T-helper 17 cell (primary cell): Measurements from ENCODE around the gene SMYD2. TPM values are rescaled to one million over a fixed set of nuclear protein-coding genes. Genes with fewer than 3 reads are reported as not detected.

Experiments
- ATAC-seq: fragments of 150-1000 bp; cut with Tn5 transposase; 2 replicates; pipeline ENCODE4 v1.10.0; 2021; ENCODE audit warnings: mild to moderate bottlenecking, moderate library complexity
- DNase-seq, 3 donors: peaks; one replicate each; pipeline versions ENCODE4 v3.0.0 to v3.0.0-alpha.2; 2020 to 2021
- H3K9me3 ChIP-seq: one replicate; pipeline ENCODE4 v1.7.0; 2013; ENCODE audit warnings: low read length, mild to moderate bottlenecking; ENCODE audit not compliant: control insufficient read depth, poor library complexity, severe bottlenecking
- H3K27ac Mint-ChIP-seq: one replicate; pipeline ENCODE4 v1.8.0; 2022; ENCODE audit warnings: mild to moderate bottlenecking, moderate library complexity, mixed read lengths
- H3K27me3 Mint-ChIP-seq: one replicate; pipeline ENCODE4 v1.8.0; 2022; ENCODE audit warnings: mixed read lengths
- H3K36me3 Mint-ChIP-seq: one replicate; pipeline ENCODE4 v1.8.0; 2022; ENCODE audit warnings: low read depth, mixed read lengths
- H3K4me1 Mint-ChIP-seq: one replicate; pipeline ENCODE4 v1.8.0; 2022; ENCODE audit warnings: mild to moderate bottlenecking, mixed read lengths
- H3K4me3 Mint-ChIP-seq: one replicate; pipeline ENCODE4 v1.8.0; 2022; ENCODE audit warnings: mild to moderate bottlenecking, moderate library complexity, mixed read lengths
- total RNA-seq, 4 donors: library from RNA in 2 of 4; stranded (reverse) in 2 of 4; gene quantifications; one replicate each; pipeline ENCODE4 v1.2.3 and lab custom pipeline; 2022 to 2026

SMYD2 gene
- 10 to 100 TPM; 27.1 to 33.2 TPM for total RNA-seq
- 42.5 to 79.3 reads per million in 2 donors for total RNA-seq (lab: John Stamatoyannopoulos, UW)

GRCh38 chr1:214281021-214281719 lies at the start of gene SMYD2:
Gene SMYD2, plus strand, starts transcription at chr1:214281159. Its CDS starts 96 bp downstream, at chr1:214281255.
- Mint-ChIP-seq H3K4me1 (peaks cover 31% of the 10 kb centered on the region), H3K27ac (peak within 1 kb of the TSS; percentile 27), H3K36me3 (no peaks in the 10 kb centered on the region), H3K27me3 (no peaks in the 10 kb centered on the region), H3K4me3 (peak within 1 kb of the TSS; percentile 95)
- DNase-seq: peak; percentile 37 to 66 (median 63)
- H3K9me3 ChIP-seq: no peaks in the 10 kb centered on the region
- peak; percentile 84 for ATAC-seq

- Mint-ChIP-seq H3K27me3 (peaks cover 54% of the 10 kb centered on the region), H3K36me3 (peaks cover 2% of the 10 kb centered on the region), H3K4me3 (no peak overlapping the region), H3K27ac (no peak overlapping the region), H3K4me1 (peaks cover 3% of the 10 kb centered on the region)
- ATAC-seq (no peak), DNase-seq (no peak)
- no peaks in the 10 kb centered on the region for H3K9me3 ChIP-seq
These were observed 46.9 kb upstream of the SMYD2 start for GRCh38 chr1:214233856-214234634.

GRCh38 chr1:214234635-214235025 lies 46.3 kb upstream of the SMYD2 start:
- no peaks in the 10 kb centered on the region for H3K9me3 ChIP-seq
- DNase-seq (no peak), ATAC-seq (no peak)
- Mint-ChIP-seq H3K4me3 (no peak overlapping the region), H3K4me1 (peaks cover 3% of the 10 kb centered on the region), H3K27me3 (peaks cover 56% of the 10 kb centered on the region), H3K27ac (no peak overlapping the region), H3K36me3 (peaks cover 2% of the 10 kb centered on the region)

GRCh38 chr1:214236477-214236876 lies 44.5 kb upstream of the SMYD2 start:
- Mint-ChIP-seq H3K4me1 (peaks cover 3% of the 10 kb centered on the region), H3K36me3 (peaks cover 2% of the 10 kb centered on the region), H3K4me3 (no peak overlapping the region), H3K27ac (no peak overlapping the region), H3K27me3 (peaks cover 52% of the 10 kb centered on the region)
- H3K9me3 ChIP-seq: no peaks in the 10 kb centered on the region
- ATAC-seq: no peak
- DNase-seq: no peak

- no peaks in the 10 kb centered on the region for H3K9me3 ChIP-seq
- peaks cover 39% of the 10 kb centered on the region for H3K27me3 Mint-ChIP-seq
- ATAC-seq (no peak), DNase-seq (no peak)
- H3K36me3 Mint-ChIP-seq: peaks cover 2% of the 10 kb centered on the region
- H3K4me1 Mint-ChIP-seq: peaks cover 5% of the 10 kb centered on the region
- no peak overlapping the region for H3K4me3 Mint-ChIP-seq
- no peak overlapping the region for H3K27ac Mint-ChIP-seq
These were observed 39.9 kb upstream of the SMYD2 start for GRCh38 chr1:214241060-214241459.

DNA sequence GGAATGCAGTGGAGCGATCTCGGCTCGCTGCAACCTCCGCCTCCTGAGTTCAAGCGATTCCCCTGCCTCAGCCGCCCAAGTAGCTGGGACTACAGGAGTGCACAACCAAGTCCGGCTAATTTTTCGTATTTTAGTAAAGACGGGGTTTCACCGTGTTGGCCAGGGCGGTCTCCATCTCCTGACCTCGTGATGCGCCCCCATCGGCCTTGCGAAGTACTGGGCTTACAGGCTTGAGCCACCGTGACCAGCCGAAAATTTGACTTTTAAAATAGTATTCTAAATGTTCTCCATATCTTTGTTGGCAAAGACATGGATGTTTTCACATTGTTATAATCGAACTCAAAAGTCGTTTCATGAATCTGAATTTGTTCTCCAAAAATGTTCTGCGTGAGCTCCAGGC lies 36.7 kb upstream of the SMYD2 start:
- no peak for DNase-seq
- H3K27me3 Mint-ChIP-seq: peaks cover 48% of the 10 kb centered on the region
- no peak overlapping the region for H3K4me3 Mint-ChIP-seq
- no peak for ATAC-seq
- H3K36me3 Mint-ChIP-seq: peaks cover 2% of the 10 kb centered on the region
- H3K9me3 ChIP-seq: no peaks in the 10 kb centered on the region
- H3K27ac Mint-ChIP-seq: no peak overlapping the region
- H3K4me1 Mint-ChIP-seq: peaks cover 5% of the 10 kb centered on the region

GRCh38 chr1:214244841-214245240 lies 36.1 kb upstream of the SMYD2 start:
- DNase-seq: no peak
- no peaks in the 10 kb centered on the region for H3K9me3 ChIP-seq
- Mint-ChIP-seq H3K4me1 (peaks cover 5% of the 10 kb centered on the region), H3K27ac (no peak overlapping the region), H3K4me3 (no peak overlapping the region), H3K27me3 (peaks cover 50% of the 10 kb centered on the region), H3K36me3 (peaks cover 2% of the 10 kb centered on the region)
- no peak for ATAC-seq

DNA sequence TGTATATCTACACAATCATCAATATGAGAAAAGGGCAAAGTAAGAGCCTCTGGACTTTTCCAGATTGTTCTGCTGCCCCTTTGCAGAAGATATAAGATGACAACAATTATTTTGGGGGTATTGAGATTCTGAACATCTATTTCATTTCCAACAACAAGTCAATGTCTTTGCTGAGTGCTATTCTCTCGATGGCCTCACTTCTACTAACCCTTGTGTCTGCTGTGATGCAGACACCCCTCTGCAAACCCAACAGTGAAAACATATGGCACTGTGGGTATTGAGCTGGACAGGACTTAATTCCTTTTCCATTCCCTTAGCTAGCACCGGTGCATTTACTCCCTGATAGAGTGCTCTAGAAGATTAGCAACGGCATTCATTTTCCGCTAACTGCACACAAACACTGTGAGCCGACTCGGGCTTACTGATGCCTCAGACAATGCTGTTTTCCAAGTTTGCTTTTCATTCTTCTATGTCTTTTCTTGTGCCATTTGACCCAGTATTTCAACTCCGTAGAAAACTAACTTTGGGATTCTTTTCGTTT lies 33.4 kb upstream of the SMYD2 start:
- DNase-seq (no peak), ATAC-seq (no peak)
- peaks cover 2% of the 10 kb centered on the region for H3K36me3 Mint-ChIP-seq
- peaks cover 5% of the 10 kb centered on the region for H3K4me1 Mint-ChIP-seq
- no peak overlapping the region for H3K4me3 Mint-ChIP-seq
- H3K9me3 ChIP-seq: no peaks in the 10 kb centered on the region
- peaks cover 51% of the 10 kb centered on the region for H3K27me3 Mint-ChIP-seq
- H3K27ac Mint-ChIP-seq: no peak overlapping the region

- Mint-ChIP-seq H3K4me1 (peaks cover 5% of the 10 kb centered on the region), H3K27me3 (peaks cover 51% of the 10 kb centered on the region), H3K4me3 (no peak overlapping the region), H3K27ac (no peak overlapping the region), H3K36me3 (peaks cover 2% of the 10 kb centered on the region)
- DNase-seq: no peak
- no peak for ATAC-seq
- no peaks in the 10 kb centered on the region for H3K9me3 ChIP-seq
These were observed 32.5 kb upstream of the SMYD2 start for GRCh38 chr1:214248311-214249085.

- Mint-ChIP-seq H3K27ac (no peak overlapping the region), H3K36me3 (peaks cover 2% of the 10 kb centered on the region), H3K4me1 (peaks cover 5% of the 10 kb centered on the region), H3K4me3 (no peak overlapping the region), H3K27me3 (peaks cover 51% of the 10 kb centered on the region)
- ATAC-seq (no peak), DNase-seq (no peak)
- no peaks in the 10 kb centered on the region for H3K9me3 ChIP-seq
These were observed 31.3 kb upstream of the SMYD2 start for GRCh38 chr1:214249651-214250050.

DNA sequence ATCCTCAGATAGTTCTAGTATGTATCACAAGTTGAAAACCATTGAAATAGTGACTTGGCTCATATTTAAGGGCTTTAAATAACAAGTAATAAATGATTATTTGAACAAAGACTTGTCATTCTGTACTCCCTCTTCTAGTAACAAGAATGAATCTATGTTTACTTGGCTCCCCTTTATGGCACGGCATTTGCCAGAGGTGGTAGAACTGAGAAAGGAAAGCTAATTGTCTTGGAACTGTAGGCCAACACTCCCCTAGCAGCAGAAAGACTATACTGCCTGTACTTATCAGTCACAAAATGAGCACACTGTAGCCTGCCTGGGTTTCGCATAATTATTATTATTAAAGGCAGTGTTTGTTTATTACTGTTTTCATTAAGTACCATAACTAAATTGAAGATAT lies 29.6 kb upstream of the SMYD2 start:
- peaks cover 2% of the 10 kb centered on the region for H3K36me3 Mint-ChIP-seq
- no peaks in the 10 kb centered on the region for H3K4me1 Mint-ChIP-seq
- H3K27ac Mint-ChIP-seq: no peak overlapping the region
- no peak for DNase-seq
- peaks cover 3% of the 10 kb centered on the region for H3K9me3 ChIP-seq
- ATAC-seq: no peak
- H3K27me3 Mint-ChIP-seq: peaks cover 55% of the 10 kb centered on the region
- H3K4me3 Mint-ChIP-seq: no peak overlapping the region

DNA sequence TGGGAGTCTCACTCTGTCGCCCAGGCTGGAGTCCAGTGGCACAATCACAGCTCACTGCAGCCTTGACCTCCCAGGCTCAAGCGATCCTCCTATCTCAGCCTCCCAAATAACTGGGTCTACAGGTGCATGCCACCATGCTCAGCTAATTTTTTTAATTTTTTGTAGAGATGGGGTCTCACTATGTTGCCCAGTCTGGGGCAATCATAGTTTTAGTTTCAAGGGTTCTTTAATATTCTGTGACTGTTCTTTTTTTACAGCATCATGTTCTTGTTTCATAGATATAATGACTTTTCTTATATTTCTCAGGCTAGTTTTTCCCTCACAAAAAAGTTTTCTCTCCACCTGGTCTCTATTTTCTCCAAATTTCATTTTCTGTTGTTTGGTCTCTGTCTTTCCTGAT lies 25.4 kb upstream of the SMYD2 start:
- H3K4me1 Mint-ChIP-seq: peaks cover 8% of the 10 kb centered on the region
- peaks cover 60% of the 10 kb centered on the region for H3K27me3 Mint-ChIP-seq
- peaks cover 9% of the 10 kb centered on the region for H3K36me3 Mint-ChIP-seq
- peaks cover 3% of the 10 kb centered on the region for H3K9me3 ChIP-seq
- DNase-seq (no peak), ATAC-seq (no peak)
- H3K4me3 Mint-ChIP-seq: no peak overlapping the region
- H3K27ac Mint-ChIP-seq: no peak overlapping the region
